Gastrocnemius medialis (tissue), 4 donors: ENCODE data around the gene FSD2. TPM values are rescaled to one million over a fixed set of nuclear protein-coding genes. Genes with fewer than 3 reads are reported as not detected.
A peak's percentile ranks its signal among the peaks of the same experiment; 100 is the strongest.

Source experiments
- ATAC-seq, 2 donors: fragments of 150-250 bp; one replicate each; pipeline ENCODE4 v1.9.1; 2016
- DNase-seq, 2 donors: peaks; one replicate each; pipeline ENCODE4 v3.0.0-alpha.2; 2019
- H3K27ac ChIP-seq, 4 donors: fragments of 200-600 bp; sonication (generic); 1 replicate in 1 of 4; 2 replicates in 3 of 4; pipeline ENCODE4 v1.5.1; 2016 to 2018; ENCODE audit warnings: mild to moderate bottlenecking in 2 of 4, moderate library complexity in 1 of 4
- H3K27me3 ChIP-seq, 3 donors: fragments of 200-600 bp; sonication (generic) in 2 of 3; 1 replicate in 1 of 3; 2 replicates in 2 of 3; pipeline versions ENCODE4 v1.5.1 to v1.6.0; 2016 to 2019; ENCODE audit warnings: mild to moderate bottlenecking in 1 of 3, moderate library complexity in 1 of 3
- H3K36me3 ChIP-seq, 2 donors: fragments of 200-600 bp; sonication (generic) in 1 of 2; one replicate each; pipeline ENCODE4 v1.5.1; 2017 to 2018
- H3K4me1 ChIP-seq, 2 donors: fragments of 200-600 bp; sonication (generic) in 1 of 2; one replicate each; pipeline ENCODE4 v1.5.1; 2016 to 2017; ENCODE audit warnings: mild to moderate bottlenecking in 2 of 2
- H3K4me3 ChIP-seq, 4 donors: fragments of 200-600 bp; sonication (generic) in 3 of 4; 1 replicate in 1 of 4; 2 replicates in 3 of 4; pipeline ENCODE4 v1.5.1; 2016 to 2019; ENCODE audit warnings: mild to moderate bottlenecking in 2 of 4
- H3K9me3 ChIP-seq, 3 donors: fragments of 200-600 bp; sonication (generic) in 2 of 3; 1 replicate in 1 of 3; 2 replicates in 2 of 3; pipeline ENCODE4 v1.5.1; 2016 to 2019
- POLR2A ChIP-seq, 2 donors: fragments of 450-650 bp; IDR thresholded peaks; one replicate each; pipeline ENCODE4 v1.6.1; 2017; ENCODE audit warnings: antibody characterized with exemption in 2 of 2, mild to moderate bottlenecking in 2 of 2, moderate library complexity in 2 of 2
- in situ Hi-C, 4 donors: fragments of 200-750 bp; cut with MboI; loops; one replicate each; pipeline versions ENCODE4 v1.15.0 to v1.8.0; 2017; ENCODE audit warnings: low sequenced_read_pairs in 4 of 4
- intact Hi-C: fragments of 100-400 bp; cut with DNase I; formaldehyde crosslinking; loops from one replicate; pipeline ENCODE4 v1.15.1; 2023; ENCODE audit warnings: low total_unique reads
- total RNA-seq, 4 donors: library from RNA; depleted of rRNA; stranded (reverse); fragments of >200 nt; gene quantifications; one replicate each; pipeline versions ENCODE4 v1.1.0 to v1.2.3, GENCODE V29; 2016
- TF ChIP-seq, protein P1 (sequence below), 5 experiments: fragments of 450-650 bp in 3 of 5; fragments of 200-600 bp in 2 of 5; sonication (generic) in 2 of 5; IDR thresholded peaks in 4 of 5; conservative IDR thresholded peaks in 1 of 5; 1 replicate in 4 of 5; 2 replicates in 1 of 5; pipeline ENCODE4 v1.5.1; 2016 to 2019; ENCODE audit warnings: antibody characterized with exemption in 5 of 5, mild to moderate bottlenecking in 3 of 5, moderate library complexity in 3 of 5

The FSD2 gene
- total RNA-seq, 4 donors from 2014 or later = 3.9 to 18.5 (median 6.6) TPM

DNA sequence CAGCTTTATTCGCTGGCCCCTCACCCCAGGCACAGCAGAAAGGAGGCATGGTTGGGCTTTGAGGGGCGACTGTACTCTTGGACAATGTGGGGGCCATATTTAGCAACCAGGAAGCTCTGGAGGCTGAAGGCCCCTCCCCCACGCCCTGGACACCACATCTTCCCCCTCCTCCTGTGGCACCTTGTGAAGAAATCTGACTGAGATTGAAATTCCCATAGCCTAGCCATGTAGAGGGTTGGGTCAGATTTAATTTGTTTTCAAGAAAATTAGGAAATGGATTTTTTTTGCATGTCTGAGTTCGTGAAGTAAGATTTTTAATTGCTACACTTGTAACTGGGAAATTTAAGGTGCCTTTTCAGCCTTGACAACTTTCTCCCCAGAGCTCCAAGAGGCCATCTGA lies 24.5 kb downstream of the FSD2 start:
- DNase-seq (no peak), ATAC-seq (no peak)
- in situ Hi-C loops = no loop called here
- no peaks in the 10 kb centered on the region for H3K4me1 ChIP-seq
- TF ChIP-seq POLR2A (IDR thresholded peaks at IDR 0.05) = no peak
- TF ChIP-seq, protein P1, sequence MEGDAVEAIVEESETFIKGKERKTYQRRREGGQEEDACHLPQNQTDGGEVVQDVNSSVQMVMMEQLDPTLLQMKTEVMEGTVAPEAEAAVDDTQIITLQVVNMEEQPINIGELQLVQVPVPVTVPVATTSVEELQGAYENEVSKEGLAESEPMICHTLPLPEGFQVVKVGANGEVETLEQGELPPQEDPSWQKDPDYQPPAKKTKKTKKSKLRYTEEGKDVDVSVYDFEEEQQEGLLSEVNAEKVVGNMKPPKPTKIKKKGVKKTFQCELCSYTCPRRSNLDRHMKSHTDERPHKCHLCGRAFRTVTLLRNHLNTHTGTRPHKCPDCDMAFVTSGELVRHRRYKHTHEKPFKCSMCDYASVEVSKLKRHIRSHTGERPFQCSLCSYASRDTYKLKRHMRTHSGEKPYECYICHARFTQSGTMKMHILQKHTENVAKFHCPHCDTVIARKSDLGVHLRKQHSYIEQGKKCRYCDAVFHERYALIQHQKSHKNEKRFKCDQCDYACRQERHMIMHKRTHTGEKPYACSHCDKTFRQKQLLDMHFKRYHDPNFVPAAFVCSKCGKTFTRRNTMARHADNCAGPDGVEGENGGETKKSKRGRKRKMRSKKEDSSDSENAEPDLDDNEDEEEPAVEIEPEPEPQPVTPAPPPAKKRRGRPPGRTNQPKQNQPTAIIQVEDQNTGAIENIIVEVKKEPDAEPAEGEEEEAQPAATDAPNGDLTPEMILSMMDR (IDR thresholded peaks at IDR 0.05 in 4 of 5, conservative IDR thresholded peaks at IDR 0.05 in 1 of 5) = no peak
- intact Hi-C loops = no loop called here
- H3K36me3 ChIP-seq = peaks cover 0 to 29% of the 10 kb centered on the region in 2 donors
- no peak overlapping the region for H3K4me3 ChIP-seq
- no peaks in the 10 kb centered on the region for H3K9me3 ChIP-seq
- H3K27ac ChIP-seq = peak overlapping the region in 3 of 4 donors; percentile 23 to 95 (median 36)
- H3K27me3 ChIP-seq = no peaks in the 10 kb centered on the region

DNA sequence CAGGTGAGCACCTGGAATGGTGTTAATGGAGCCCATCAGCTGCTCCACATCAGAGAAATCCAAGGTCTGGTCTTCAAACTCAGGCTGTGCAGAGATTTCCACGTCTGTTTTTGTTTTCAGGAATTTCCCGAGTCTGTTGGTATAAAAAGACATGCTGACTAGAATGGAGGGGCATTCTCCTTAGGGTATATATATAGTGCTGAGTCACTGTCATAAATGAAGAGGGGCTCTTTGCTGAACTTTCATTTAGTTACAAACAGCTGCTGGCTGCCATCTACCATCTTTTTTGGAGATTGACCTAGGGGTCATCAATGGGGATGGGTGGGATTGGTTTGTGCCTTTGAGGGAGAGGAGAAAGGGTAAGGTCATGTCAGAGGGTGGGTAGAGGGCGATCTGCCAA lies 27.1 kb downstream of the FSD2 start:
- H3K36me3 ChIP-seq = peaks cover 0 to 28% of the 10 kb centered on the region in 2 donors

DNA sequence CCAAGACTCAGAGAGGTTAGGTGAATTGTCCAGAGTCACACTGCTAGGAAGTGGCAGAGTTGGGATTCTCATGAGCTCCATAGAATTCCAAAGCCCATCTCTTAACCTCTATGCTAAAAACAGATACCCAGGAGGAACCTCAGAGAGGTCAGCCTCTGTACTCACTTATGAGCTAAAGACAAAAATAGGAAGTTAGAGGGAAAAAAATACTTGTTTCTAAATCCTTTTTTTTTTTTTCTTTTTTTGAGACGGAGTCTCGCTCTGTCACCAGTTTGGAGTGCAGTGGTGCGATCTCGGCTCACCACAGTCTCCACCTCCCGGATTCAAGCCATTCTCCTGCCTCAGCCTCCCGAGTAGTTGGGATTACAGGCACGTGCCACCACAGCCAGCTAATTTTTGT lies 31.4 kb downstream of the FSD2 start:
- in situ Hi-C loops = no loop called here
- DNase-seq = no peak
- no peak for ATAC-seq
- intact Hi-C loops = no loop called here
- Histone ChIP-seq H3K4me1 (peaks cover 0 to 4% of the 10 kb centered on the region in 2 donors), H3K4me3 (no peak overlapping the region), H3K27me3 (no peaks in the 10 kb centered on the region), H3K27ac (peak overlapping the region; percentile 35 to 96 (median 92)), H3K36me3 (peaks cover 0 to 23% of the 10 kb centered on the region in 2 donors), H3K9me3 (no peaks in the 10 kb centered on the region)
- TF ChIP-seq POLR2A (IDR thresholded peaks at IDR 0.05) = no peak
- TF ChIP-seq, protein P1 (IDR thresholded peaks at IDR 0.05 in 4 of 5, conservative IDR thresholded peaks at IDR 0.05 in 1 of 5) = no peak

More for the DNA sequence above, 27.1 kb downstream of the FSD2 start:
- no peaks in the 10 kb centered on the region for H3K4me1 ChIP-seq
- in situ Hi-C loops = no loop called here
- TF ChIP-seq, protein P1 (IDR thresholded peaks at IDR 0.05 in 4 of 5, conservative IDR thresholded peaks at IDR 0.05 in 1 of 5) = no peak
- TF ChIP-seq POLR2A (IDR thresholded peaks at IDR 0.05) = no peak
- intact Hi-C loops = no loop called here
- no peaks in the 10 kb centered on the region for H3K27me3 ChIP-seq
- DNase-seq = no peak
- no peak overlapping the region for H3K4me3 ChIP-seq
- no peaks in the 10 kb centered on the region for H3K9me3 ChIP-seq
- H3K27ac ChIP-seq = peak overlapping the region; percentile 63 to 95 (median 70)
- no peak for ATAC-seq

DNA sequence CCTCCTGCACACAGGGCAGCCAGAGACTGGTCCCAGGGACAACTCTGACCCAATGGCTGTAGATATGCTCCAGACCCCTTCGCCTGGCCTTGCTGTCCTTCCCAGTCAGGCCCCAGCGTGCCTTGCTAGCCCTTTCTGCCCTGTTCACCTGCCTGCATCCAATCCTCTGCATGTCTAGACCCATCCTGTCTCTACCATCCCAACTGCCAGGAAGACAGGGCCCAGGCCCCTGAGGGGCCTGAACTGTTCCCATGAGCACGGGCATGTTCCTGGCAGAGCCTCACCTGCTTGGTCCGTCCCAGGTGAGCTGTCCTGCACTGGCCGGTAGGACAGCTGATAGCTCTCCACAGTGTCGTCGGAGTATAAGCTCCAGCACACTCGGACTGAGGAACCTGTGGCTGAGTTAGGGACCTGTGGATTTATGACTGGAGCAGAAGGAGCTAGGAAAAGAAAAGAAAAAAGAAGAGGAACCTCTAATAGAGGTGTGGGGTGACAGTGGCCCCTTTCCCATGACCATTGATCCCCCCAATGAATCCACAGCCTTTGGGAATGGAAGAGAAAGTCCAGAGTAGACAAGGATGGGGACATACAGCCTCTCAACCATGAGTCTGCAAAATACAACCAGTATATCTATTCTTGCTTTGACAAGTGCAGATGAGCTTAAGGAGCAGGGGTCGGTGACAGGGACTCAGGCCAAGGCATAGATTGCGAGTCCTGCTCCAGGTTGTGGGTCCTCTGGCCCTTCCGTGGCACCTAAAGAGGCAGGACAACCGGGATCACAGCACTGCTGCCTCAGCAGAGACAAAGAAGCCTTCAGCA lies 33.9 kb downstream of the FSD2 start:
- Histone ChIP-seq H3K4me1 (peaks cover 16 to 28% of the 10 kb centered on the region in 2 donors), H3K36me3 (peaks cover 0 to 10% of the 10 kb centered on the region in 2 donors), H3K9me3 (no peaks in the 10 kb centered on the region), H3K27ac (peak overlapping the region; percentile 88 to 96 (median 92)), H3K4me3 (no peak overlapping the region), H3K27me3 (no peaks in the 10 kb centered on the region)
- DNase-seq (no peak), ATAC-seq (no peak)
- in situ Hi-C loops = no loop called here
- intact Hi-C loops = no loop called here
- TF ChIP-seq, protein P1 (IDR thresholded peaks at IDR 0.05 in 4 of 5, conservative IDR thresholded peaks at IDR 0.05 in 1 of 5) = no peak
